ENCODE data around the gene FHOD3.

- no peak for TF ChIP-seq POLR2AphosphoS5 (IDR thresholded peaks at IDR 0.05; ENCODE audit: insufficient read depth in 1 of 2, low read depth in 1 of 2)
- no peak for TF ChIP-seq CTCF (IDR thresholded peaks at IDR 0.05)
Observed at GRCh38 chr18:36627637-36628036, 330.1 kb downstream of the FHOD3 start.
